C1 segment of cervical spinal cord (tissue), 14 donors: ENCODE measurements around the gene MSX1.

Experiments used
- DNase-seq, 14 donors: peaks; one replicate each; lab custom pipeline; 2025; lab: John Stamatoyannopoulos, UW

MSX1 gene

DNA sequence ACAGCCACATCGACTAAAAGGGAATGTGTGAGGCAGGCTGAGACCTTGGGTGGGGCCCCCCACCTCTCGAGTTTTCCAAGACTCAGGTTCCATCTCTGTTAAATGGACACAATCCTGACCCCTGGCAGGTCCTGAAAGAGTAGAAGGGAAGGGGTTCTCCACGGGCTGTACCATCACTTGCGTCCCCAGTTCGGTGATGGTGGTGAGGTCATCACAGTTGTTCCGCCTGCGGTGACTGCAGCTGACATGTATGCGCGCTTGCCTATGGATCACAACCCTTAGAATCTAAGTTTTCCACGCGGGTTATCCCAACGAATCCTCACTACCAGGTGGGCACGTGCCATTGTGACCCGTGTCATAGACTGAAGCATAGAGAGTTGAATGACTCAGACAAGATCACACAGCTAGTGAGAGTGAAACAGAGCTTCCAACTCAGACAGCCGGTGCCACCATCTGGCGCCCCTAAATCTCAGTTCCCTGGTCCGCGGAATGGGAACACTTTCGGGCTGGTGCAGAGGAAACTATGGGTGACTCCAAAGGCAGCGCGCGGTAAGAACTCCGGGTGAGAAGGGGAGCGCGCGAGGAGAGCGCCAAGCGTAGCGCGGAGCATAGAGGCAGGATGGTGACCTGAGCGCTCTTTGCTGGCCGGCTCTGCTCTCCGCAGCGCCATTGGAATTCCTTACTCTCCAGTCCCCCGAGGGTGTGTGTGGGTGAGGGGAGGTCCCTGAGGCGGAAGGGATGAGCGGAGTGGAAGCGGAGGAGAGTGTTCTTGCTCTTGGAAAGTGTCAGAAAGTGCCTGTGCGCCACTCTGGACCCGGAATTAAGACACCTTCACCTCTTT, 10.5 kb downstream of the MSX1 start:
- no peak for DNase-seq

DNA sequence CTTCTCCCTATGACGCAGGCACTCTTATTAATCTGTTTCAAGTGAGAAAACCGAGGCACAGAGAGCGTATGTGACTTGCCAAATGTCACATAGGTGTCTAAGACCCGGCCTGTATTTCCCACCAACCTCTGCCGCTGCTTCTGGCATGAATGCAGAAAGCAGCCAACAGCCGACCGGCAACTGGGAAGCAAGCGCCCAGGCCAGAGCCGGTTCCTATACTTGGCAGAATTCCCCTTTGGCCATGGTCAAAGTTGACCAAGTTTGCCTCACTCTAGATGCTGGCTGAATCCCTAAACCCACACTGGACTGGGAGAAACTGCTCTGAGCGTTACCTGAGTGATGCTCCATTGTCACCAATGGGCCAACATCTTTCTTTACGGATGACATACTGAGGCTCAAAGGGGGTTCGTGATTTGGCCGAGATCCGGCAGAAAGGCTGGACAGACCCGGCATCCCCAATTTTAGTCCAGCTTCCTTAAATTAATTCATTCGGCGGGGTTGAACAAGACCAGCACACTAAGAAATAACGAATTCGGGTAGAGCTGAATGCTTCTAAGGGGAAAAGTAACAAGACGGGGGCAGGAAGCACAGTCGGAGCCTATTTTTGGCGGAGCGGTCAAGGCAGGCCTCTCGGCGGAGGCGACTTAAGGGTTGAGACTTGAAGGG, 11.2 kb downstream of the MSX1 start:
- no peak for DNase-seq

DNA sequence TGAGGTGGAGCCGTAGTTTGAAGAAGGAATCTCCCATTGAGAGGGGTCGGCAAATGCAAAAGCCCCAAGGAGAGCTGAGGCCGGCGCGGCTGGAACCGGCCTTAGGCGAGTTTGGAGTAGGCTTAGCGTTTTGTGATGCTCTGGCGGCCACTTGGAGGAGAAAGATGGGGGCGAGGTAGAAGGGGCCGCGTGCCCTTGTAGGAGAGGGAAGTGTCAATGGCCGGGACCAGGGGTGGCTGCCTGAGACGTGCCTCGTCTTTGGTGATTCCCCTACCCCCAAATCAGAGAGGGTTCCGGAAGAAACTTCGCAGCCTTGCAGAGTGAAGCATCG, 11.7 kb downstream of the MSX1 start:
- DNase-seq = no peak

DNA sequence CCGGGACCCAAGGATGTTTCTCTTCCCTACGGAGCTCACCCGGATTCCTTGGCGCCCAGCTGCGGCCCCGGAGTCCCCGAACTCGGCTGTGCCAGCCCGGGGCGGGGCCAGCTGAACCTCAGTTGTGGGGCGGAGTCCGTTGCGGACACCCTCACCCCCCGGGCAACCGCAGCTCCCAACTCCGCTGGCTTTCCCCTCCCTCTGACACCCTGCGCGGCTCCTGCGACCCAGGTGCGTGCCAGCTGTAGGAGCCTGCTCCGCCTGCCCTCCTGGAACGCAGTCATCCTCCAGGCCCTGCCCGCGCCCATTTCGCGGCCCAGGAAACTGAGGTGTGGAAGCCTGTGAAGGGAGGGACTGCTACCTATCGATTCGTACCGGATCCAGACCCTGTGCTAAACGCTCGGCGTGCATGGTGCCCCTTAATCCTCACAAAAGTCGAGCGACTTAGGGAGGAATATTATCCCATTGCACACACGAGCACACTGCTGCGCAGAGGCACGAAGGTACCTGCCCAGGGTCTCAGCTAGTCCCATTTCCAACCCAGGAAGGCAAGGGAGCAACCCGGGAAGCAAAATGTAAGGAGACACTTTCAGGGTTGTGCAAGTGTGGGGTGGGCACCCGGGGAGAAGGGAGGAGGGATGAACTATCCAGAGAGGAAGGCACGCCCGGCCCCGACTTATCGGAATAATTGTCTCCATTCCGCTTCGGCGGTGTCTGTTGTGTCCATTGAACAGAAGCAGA, 12.3 kb downstream of the MSX1 start:
- DNase-seq = no peak

DNA sequence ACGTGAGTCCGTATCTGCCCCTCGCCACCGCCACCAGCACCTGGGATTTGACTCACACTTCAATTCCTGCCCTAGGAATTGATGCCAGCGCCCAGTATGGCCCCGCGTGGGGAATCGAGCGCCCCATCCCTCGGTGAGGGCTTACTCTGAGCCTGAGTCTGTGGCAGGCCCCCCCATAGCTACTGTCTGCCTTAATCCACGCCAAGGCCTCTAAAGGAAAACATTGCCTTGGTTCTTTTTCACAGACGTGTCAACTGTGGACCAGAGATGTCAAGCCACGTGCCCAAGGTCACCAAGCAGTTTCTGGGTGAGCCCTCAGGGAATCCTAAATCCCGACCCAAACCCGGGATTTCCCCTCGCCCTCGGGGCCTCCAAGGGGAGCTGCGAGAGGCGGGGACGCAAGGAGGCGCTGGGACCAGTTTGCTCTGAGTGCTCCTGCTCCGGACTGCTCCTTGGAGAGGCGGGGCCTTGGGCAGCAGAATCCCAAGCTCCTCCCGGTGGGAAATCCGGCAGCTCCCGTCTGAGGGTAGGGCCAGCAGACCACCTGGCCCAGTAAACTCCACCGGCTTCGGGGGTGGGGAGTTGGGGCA, 12.9 kb downstream of the MSX1 start:
- DNase-seq = no peak

DNA sequence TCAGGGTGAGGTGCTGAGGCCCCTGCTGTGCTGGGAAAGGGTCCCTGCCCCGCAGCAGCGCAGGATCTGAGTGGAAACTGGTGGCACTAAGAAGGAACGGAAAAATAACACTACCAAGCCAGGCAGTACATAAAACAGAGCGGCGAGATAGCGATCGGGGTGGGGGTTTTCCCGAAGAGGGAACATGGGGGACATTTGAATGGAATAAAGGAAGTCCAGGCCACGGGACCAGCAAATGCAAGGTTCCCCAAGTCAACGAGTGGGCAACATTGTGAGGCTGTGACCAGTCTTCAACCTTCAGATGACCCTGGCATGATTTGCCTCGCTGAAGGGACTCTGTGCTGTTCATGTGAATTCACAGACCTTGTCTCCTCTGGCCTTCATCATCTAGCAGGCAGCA, 13.7 kb downstream of the MSX1 start:
- no peak for DNase-seq

DNA sequence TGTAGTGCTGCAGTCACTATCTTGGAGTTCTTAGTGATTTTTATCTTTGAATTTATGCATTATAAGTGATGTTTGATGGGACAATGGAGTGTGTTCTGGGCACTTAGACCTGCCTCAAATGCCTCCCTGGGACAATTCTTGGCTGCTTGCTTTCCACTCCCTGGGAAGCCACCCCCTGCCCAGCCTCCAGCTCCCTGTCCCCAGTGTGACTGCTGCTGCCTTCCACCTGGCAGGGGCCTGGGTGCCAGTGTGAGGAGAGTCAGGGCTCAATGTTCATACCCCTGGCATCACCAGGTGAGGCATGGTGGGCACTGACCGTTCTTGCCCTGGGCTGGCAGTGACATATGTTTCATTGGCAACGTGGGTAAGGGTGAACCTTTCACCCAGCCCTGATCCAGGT, 14.8 kb downstream of the MSX1 start:
- DNase-seq = no peak

DNA sequence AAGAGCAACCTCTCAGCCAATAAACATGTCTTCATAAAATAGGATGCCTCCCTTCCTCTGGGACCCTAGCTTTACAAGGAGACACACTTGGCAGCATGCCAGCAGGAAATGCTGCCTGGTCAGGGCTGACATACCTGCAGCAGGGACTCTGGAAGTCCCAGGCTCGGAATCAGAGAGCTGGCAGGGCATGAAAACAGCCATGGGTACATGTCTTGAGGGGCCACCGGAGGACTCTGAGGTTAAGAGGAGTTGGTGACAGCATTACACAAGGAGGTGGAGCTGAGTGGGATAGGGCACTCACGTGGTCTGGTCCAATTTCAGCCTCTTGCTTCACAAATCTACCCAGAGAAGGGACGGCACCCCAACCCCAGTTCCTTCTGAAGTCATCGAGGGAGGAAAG, 15.7 kb downstream of the MSX1 start:
- no peak for DNase-seq

DNA sequence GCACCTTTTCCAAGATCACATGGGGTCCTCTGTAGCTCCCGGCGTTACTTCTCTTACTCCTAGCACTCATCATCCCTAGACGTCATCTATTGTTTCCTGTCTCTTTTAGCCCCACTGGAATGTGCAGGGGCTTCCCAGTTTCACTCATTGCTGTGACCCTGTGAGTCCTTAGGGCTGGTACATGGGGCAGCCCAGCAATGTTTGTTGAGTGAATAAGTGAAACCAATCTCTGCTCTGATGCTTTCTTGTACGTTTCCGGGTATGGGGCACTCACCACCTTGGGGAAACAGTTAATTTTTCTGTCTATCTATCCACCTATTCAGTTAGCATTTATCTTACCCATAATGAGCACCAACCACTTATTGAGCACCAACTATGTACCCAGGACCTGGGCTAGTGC, 16.1 kb downstream of the MSX1 start:
- no peak for DNase-seq

DNA sequence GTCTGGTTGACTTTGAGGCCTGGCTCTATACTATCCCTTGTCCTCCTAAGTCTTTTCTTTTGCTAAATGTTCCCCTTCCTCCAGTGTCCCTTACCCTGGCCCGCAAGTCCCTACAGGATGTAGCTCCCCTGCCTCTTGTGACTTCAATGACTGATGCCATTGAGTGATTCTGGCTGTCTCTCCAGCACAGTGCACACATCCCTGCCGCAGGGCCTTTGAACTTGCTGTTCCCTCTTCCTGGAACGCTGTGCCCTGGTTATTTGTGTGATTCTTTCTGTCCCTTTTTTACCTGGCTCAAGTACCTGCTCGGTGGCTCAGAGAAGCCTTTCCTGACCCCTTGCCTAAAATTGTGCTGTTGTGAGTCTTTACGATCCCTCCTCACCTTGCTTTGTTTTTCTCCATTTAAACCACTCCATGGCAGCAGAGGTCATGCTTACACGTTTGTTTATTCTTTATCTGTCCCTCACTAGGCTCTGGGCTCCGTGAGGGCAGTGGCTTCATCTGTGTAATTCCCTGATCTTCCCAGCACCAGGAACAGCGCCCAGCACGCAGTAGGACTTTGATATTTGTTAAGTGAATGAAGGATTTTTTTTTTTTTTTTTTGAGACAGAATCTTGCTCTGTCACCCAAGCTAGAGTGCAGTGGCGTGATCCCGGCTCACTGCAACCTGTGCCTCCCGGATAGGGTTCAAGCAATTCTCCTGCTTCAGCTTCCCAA, 17.6 kb downstream of the MSX1 start:
- DNase-seq = no peak

DNA sequence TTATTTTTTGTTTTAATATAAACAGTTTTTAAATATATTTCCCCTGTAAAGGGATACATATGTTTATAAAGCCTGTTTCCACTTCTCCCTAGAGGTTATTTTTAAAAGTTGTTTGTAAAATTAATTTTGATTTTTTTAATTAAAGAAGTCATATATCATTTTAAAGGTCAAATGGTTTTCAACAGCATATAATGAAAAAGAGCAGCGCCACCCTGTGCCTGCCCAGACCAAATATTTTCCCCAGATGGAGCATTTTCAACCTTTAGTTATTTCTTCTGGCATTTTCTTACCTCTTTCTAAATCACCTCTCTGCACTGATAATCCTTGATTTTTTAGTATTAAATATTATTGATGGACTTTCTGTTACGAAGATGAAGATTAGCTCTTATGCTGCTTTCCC, 21.0 kb downstream of the MSX1 start:
- DNase-seq = no peak

DNA sequence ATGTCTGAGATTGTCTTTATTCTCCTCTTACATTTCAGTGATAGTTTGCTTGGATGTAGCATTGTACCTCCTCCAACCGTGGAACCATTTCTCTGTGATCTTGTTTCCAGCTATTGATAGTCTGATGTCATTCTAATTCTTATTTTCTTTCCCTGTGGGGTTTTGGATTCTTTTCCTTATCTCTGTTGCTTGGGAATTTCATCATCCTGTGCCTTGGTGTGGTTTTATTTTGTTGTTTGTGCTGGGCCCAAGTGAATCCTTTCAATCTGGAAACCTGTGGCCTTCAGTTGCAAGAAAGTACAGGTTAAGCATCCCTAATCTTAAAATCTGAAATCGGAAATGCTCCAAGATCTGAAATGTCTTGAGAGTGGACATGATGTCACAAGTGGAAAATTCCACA, 22.0 kb downstream of the MSX1 start:
- DNase-seq = no peak

DNA sequence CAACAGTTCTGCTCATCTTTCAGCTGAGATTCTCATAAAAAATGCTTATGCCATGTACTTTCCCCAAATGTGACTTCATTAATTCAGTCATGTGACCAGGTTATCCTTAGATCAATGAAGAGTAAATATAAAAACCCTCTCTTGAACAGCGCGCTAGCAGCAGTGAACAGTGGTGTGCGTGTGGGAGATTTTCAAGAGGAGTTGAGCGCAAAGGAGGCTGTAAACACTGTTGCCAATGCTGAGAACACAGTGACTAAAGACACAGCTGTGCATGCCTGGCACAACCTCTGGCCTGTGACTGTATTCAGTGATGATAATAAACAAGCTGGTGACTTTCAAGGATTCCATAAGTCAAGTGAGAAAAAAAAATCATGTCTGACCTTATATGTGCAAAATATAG, 25.1 kb downstream of the MSX1 start:
- no peak for DNase-seq

DNA sequence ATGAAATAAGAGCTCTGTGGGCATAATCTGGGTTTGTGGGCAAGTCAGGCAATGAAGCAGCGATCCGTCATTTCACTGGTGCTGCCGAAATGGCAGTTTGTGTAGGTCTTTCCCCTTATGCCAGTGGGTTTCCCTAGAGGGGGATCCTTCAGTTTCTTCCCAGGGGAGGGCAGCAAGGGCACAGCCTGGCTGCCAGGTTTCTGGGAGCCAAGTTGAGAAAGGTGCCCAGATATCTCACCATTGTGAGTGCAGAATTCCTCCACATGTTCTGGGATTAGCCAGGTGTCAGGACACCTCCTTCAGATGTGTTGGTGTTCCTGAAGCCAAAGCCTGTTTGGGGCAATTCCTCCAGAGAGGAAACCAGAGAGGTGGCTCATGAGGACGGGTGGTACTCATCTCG, 28.0 kb downstream of the MSX1 start:
- no peak for DNase-seq

DNA sequence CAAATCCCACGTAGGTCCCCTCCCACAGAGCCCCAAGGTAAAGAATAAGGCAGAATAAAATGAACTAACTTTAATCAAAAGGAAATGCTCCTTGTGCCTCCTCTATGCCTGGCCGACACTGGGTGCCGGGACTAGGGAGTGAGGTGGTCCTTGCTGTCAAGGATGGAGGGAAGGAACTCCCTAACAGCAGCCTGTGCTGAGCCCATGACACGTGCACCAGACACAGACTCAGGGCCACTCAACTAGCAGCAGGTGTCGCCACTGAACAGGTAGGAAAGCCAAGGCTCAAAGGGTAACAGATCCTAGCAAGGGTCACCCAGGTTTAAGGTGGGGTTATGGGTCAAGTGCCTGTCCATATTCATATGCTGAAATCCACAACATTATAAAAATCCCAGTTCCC, 29.2 kb downstream of the MSX1 start:
- no peak for DNase-seq

DNA sequence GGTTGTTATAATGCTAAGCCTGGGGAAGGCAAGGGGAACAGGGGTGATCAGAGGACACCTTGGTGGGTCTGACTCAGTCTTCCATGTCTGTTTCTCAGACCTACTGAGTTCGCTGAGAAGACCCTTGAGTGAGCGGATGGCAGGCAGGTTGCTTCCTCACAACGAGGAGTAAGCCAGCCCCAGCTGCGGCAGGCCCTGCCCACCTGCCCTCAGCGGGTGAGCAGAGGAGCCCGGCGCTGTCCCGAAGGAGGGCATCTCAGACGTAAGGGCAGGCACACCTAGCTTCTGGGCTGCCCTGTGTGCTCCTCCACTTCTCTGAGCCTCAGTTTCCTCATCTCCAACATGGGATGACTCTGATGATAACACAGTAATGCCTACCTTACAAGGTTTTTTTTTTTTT, 30.3 kb downstream of the MSX1 start:
- no peak for DNase-seq

DNA sequence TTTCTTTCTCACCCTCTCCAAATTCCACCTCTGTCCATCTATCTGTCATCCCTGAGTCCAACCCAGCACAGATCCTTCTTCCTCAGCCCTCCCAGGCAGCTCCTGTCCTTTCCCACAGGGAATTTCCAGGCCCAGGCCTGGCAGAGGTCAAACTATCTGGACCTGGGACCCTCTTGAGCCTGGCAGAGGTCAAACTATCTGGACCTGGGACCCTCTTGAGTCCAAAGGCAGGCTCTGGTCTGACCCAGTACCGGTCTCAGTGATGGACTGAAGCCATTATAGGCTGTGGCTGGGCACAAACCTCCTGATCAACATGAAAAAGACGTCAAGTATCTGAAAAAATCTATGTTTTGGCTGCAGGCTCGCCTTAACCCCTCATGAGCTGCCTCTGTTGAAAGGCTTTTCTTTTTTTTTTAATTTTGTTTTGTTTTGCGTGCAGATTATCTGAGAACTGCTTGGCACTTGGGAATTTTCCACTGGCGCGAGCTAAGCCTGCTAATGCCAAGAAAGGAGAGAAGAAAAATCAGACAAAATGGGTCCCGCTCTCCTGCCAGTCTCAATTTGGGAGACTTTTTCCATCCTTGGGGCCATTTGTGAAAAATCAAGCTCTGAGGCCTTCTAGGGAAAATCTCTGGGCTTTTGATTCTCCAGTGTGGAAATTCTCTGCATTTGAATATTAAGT, 31.2 kb downstream of the MSX1 start:
- DNase-seq = no peak

DNA sequence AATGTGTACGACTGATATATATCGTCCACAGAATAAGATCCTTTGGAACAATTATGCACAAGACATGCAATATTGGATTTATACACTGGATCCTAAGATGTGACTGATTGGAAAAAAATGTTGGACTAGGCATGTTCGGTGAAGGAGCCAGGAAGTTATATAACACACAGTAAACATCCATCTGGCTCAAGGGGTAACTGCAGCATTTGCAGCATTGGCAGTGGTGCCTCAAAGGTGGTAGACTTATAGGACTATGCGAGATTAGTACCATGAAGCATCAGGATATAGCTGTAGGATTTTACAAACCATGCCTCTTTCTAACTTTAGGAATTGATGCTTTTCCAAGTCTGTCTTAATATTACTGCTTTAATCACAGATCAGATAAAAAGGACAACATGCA, 34.3 kb downstream of the MSX1 start:
- no peak for DNase-seq

DNA sequence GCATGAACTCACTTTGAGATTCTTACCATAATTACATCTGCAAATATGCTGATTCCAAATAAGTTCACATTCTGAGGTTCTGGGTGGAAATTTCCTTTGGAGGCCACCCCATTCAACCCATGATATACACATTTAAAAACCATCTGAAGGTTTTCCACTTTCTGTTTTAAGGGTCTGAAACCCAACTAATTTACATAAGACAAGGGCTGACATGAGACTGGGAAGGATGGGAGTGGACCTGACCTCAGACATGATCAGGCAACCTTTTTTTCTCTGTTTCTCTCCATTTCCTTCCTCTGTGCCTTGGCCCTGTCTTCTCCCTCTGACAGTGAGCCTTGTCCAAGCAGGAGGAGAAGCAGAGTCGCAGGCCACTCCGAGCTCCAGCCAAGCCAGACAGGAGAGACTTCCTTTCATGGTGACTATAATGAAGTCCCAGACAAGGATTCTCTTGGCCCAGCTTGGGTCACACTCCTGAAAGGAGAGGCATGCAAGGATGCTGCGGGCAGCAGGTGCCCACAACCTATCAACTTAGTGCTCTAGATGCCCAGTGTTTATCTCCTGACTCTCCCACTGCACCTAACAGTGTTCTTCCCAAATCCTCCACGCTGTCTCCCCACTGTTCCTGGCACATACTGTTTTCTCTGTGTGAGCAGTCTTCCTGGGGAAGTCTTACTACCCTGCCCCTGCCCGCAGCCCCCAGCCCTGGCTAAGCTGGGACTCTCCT, 39.9 kb downstream of the MSX1 start:
- no peak for DNase-seq

DNA sequence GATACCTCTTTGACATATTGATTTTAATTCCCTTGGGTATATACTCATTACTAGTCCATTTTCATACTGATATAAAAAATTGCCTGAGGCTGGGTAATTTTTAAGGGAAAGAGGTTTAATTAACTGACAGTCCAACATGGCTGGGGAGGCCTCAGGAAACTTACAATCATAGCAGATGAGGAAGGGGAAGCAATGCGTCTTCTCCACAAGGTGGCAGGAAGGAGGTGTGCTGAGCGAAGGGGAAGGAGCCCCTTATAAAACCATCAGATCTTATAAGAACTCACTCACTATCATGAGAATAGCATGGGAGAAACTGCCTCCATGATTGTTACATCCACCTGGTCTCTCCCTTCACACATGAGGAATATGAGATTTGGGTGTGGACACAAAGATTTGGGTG, 42.4 kb downstream of the MSX1 start:
- DNase-seq = no peak

DNA sequence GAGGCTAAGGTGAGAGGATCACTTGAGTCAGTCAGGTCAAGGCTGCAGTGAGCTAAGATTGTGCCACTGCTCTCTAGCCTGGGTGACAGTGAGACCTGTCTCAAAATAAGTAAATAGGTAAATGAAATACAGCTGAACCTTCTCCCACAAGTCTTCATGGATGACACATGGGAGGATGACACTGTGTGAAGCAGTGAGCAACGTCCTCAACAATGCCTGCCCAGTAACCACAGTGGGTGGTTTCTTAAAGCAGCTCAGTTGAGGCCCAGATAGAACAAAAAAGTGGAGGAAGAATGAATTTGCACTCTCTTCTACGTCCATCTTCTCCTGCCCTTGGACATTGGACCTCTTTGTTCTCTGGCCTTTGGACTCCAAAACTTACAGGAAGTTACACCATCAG, 52.7 kb downstream of the MSX1 start:
- DNase-seq = no peak
